ENCODE data around the gene CNRIP1.

CNRIP1 gene

GRCh38 chr2:68248806-68249205 is 70.9 kb downstream of the CNRIP1 start:
- DNase-seq (ENCODE audit: low read depth), result no peak
- H3K4me3 ChIP-seq (ENCODE audit: low read depth, low read length), result no peak overlapping the region
- no peak for TF ChIP-seq CTCF (IDR thresholded peaks at IDR 0.05; ENCODE audit: insufficient read depth, low read depth, low read length, missing control alignments)

- no peak overlapping the region for H3K4me3 ChIP-seq (ENCODE audit: low read depth, low read length)
- TF ChIP-seq CTCF (IDR thresholded peaks at IDR 0.05; ENCODE audit: insufficient read depth, low read depth, low read length, missing control alignments), result no peak
- no peak for DNase-seq (ENCODE audit: low read depth)
These were observed 71.4 kb downstream of the CNRIP1 start for GRCh38 chr2:68248361-68248760.

GRCh38 chr2:68246396-68246795 is 73.4 kb downstream of the CNRIP1 start:
- no peak for TF ChIP-seq CTCF (IDR thresholded peaks at IDR 0.05; ENCODE audit: insufficient read depth, low read depth, low read length, missing control alignments)
- H3K4me3 ChIP-seq (ENCODE audit: low read depth, low read length), result no peak overlapping the region
- no peak for DNase-seq (ENCODE audit: low read depth)

- DNase-seq (ENCODE audit: low read depth), result no peak
- TF ChIP-seq CTCF (IDR thresholded peaks at IDR 0.05; ENCODE audit: insufficient read depth, low read depth, low read length, missing control alignments), result no peak
- H3K4me3 ChIP-seq (ENCODE audit: low read depth, low read length), result no peak overlapping the region
These were observed 74.1 kb downstream of the CNRIP1 start for GRCh38 chr2:68245672-68246071.

GRCh38 chr2:68245066-68245465 is 74.7 kb downstream of the CNRIP1 start:
- no peak for DNase-seq (ENCODE audit: low read depth)
- TF ChIP-seq CTCF (IDR thresholded peaks at IDR 0.05; ENCODE audit: insufficient read depth, low read depth, low read length, missing control alignments), result no peak

GRCh38 chr2:68244456-68244855 is 75.3 kb downstream of the CNRIP1 start:
- DNase-seq (ENCODE audit: low read depth), result no peak
- no peak overlapping the region for H3K4me3 ChIP-seq (ENCODE audit: low read depth, low read length)
- no peak for TF ChIP-seq CTCF (IDR thresholded peaks at IDR 0.05; ENCODE audit: insufficient read depth, low read depth, low read length, missing control alignments)

More at GRCh38 chr2:68245066-68245465, 74.7 kb downstream of the CNRIP1 start:
- no peak overlapping the region for H3K4me3 ChIP-seq (ENCODE audit: low read depth, low read length)
